OCI-LY1 (cell line): ENCODE data around the gene PFKP.

Source experiments
- CTCF ChIP-seq: fragments of 200-600 bp; sonication (generic), shearing (Covaris generic); IDR thresholded peaks from 2 replicates; pipeline ENCODE4 v1.5.1; 2017; ENCODE audit warnings: mild to moderate bottlenecking, antibody characterized with exemption, low read length, moderate library complexity, mixed read lengths
- EZH2 ChIP-seq: fragments of 200-600 bp; sonication (generic), shearing (Covaris generic); IDR thresholded peaks from 2 replicates; pipeline ENCODE4 v1.8.0; 2017; ENCODE audit warnings: borderline replicate concordance, mixed run types, mild to moderate bottlenecking, antibody characterized with exemption, low read length, moderate library complexity, mixed read lengths

- TF ChIP-seq CTCF, result no peak
- no peak for TF ChIP-seq EZH2
Observed at GRCh38 chr10:3118641-3119091, 51.3 kb downstream of the PFKP start.
